ENCODE data around the gene GCKR. TPM values are rescaled to one million over a fixed set of nuclear protein-coding genes. Genes with fewer than 3 reads are reported as not detected.

The GCKR gene
- total RNA-seq, 1 experiment from 2014 or later: 0.11 TPM

DNA sequence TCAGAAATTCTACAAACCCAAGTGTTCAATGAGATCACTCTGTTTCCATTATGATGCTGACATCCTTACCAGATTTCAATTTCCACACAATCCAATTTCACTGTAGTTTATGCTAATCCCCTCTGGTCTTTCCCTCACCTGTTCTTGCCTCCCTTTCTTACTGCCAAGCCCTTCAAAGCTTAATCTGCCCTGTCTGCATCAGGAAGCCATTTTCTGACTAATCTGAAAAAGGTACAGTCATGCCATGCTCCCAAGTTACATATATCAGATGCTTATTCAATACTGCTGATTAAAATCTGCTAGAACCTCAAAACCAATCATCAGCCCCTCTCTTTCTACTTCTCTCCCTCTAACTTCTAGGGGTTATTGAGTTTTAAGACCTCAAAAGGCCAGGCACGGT lies 45.5 kb upstream of the GCKR start:
- H2BK5ac ChIP-seq (ENCODE audit: insufficient read length, low read length): no peak overlapping the region
- no peaks in the 10 kb centered on the region for H3K9me3 ChIP-seq (ENCODE audit: control insufficient read depth, low read depth, low read length)
- no peaks in the 10 kb centered on the region for H3K27me3 ChIP-seq (ENCODE audit: insufficient read depth, low read length)
- no peaks in the 10 kb centered on the region for H3K79me2 ChIP-seq (ENCODE audit: insufficient read depth, low read length)
- WGBS (ENCODE audit: extremely low coverage, insufficient read length, low lambda C conversion rate): no CpG with 5 or more reads among the region's 1 CpG
- H3T11ph ChIP-seq (ENCODE audit: low read length): no peak overlapping the region
- Mint-ChIP-seq H3K4me3 (no peak overlapping the region), H3K4me1 (no peaks in the 10 kb centered on the region), H3K9me3 (no peaks in the 10 kb centered on the region), H3K36me3 (ENCODE audit: insufficient read depth in 1 of 3, low read depth in 3 of 3) (peaks cover 7 to 55% (median 34%) of the 10 kb centered on the region in 3 experiments; a peak in 6 of 7 replicates), H3K27ac (0 out of 7 replicates have a peak overlapping the region, but pooled peaks of 1 of the 3 experiments have one; percentile 11), H3K27me3 (ENCODE audit: low read depth) (no peaks in the 10 kb centered on the region)
- no peaks in the 10 kb centered on the region for H3K79me1 ChIP-seq (ENCODE audit: insufficient read depth, low read depth, low read length, poor library complexity, severe bottlenecking)
- no peak overlapping the region for H3K56ac ChIP-seq (ENCODE audit: insufficient read length, low read depth, low read length)
- H4K20me1 ChIP-seq (ENCODE audit: control insufficient read depth, insufficient read depth, insufficient read length): no peaks in the 10 kb centered on the region
- H2BK20ac ChIP-seq (ENCODE audit: low read depth, low read length, poor library complexity, severe bottlenecking): no peak overlapping the region
- TF ChIP-seq, protein P1, sequence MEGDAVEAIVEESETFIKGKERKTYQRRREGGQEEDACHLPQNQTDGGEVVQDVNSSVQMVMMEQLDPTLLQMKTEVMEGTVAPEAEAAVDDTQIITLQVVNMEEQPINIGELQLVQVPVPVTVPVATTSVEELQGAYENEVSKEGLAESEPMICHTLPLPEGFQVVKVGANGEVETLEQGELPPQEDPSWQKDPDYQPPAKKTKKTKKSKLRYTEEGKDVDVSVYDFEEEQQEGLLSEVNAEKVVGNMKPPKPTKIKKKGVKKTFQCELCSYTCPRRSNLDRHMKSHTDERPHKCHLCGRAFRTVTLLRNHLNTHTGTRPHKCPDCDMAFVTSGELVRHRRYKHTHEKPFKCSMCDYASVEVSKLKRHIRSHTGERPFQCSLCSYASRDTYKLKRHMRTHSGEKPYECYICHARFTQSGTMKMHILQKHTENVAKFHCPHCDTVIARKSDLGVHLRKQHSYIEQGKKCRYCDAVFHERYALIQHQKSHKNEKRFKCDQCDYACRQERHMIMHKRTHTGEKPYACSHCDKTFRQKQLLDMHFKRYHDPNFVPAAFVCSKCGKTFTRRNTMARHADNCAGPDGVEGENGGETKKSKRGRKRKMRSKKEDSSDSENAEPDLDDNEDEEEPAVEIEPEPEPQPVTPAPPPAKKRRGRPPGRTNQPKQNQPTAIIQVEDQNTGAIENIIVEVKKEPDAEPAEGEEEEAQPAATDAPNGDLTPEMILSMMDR (conservative IDR thresholded peaks at IDR 0.05): no peak
- H3K18ac ChIP-seq (ENCODE audit: insufficient read length, low read depth, low read length): no peak overlapping the region
- no peak overlapping the region for H3K27ac ChIP-seq (ENCODE audit: insufficient read length, low read depth, low read length)
- H2AK5ac ChIP-seq (ENCODE audit: insufficient read length, low read length): no peak overlapping the region
- H3K4me1 ChIP-seq (ENCODE audit: insufficient read depth, low read length): no peaks in the 10 kb centered on the region
- no peak overlapping the region for H2BK120ac ChIP-seq (ENCODE audit: low read depth, low read length, poor library complexity, severe bottlenecking)
- no peak overlapping the region for H2BK15ac ChIP-seq (ENCODE audit: low read depth, low read length)
- no peak overlapping the region for H2AFZ ChIP-seq (ENCODE audit: low read length)
- H3K4ac ChIP-seq (ENCODE audit: low read depth, low read length): no peak overlapping the region
- no peak overlapping the region for H3K23ac ChIP-seq (ENCODE audit: insufficient read length, low read depth, low read length)
- no peaks in the 10 kb centered on the region for H3K23me2 ChIP-seq (ENCODE audit: insufficient read length, low read depth, low read length, poor library complexity, severe bottlenecking)
- no peak overlapping the region for H4K91ac ChIP-seq (ENCODE audit: insufficient read length, low read depth, low read length)
- no peak overlapping the region for H4K5ac ChIP-seq (ENCODE audit: insufficient read length, low read depth, low read length)
- DNase-seq: no peak
- no peak overlapping the region for H2BK12ac ChIP-seq (ENCODE audit: insufficient read length, low read depth, low read length)
- H4K8ac ChIP-seq (replicated peaks; ENCODE audit: insufficient read length, low read depth, low read length): no peak overlapping the region
- no peak overlapping the region for H3K4me2 ChIP-seq (ENCODE audit: insufficient read depth, insufficient read length, low read length)
- no peak overlapping the region for H3K14ac ChIP-seq (ENCODE audit: insufficient read depth, low read length)
- H3K9ac ChIP-seq (ENCODE audit: extremely low read depth, insufficient read length, low read length): no peak overlapping the region

Data from H9 (cell line).